HG03575 (cell line): ENCODE measurements around the gene CPNE8.

ENCODE experiments used
- ATAC-seq: cut with Tn5 transposase; IDR thresholded peaks from one replicate; pipeline ENCODE4 v1.9.1; 2021; ENCODE audit not compliant: unreplicated experiment, insufficient number of reproducible peaks, low FRiP score; ENCODE audit errors: extremely low read depth

Gene CPNE8

DNA sequence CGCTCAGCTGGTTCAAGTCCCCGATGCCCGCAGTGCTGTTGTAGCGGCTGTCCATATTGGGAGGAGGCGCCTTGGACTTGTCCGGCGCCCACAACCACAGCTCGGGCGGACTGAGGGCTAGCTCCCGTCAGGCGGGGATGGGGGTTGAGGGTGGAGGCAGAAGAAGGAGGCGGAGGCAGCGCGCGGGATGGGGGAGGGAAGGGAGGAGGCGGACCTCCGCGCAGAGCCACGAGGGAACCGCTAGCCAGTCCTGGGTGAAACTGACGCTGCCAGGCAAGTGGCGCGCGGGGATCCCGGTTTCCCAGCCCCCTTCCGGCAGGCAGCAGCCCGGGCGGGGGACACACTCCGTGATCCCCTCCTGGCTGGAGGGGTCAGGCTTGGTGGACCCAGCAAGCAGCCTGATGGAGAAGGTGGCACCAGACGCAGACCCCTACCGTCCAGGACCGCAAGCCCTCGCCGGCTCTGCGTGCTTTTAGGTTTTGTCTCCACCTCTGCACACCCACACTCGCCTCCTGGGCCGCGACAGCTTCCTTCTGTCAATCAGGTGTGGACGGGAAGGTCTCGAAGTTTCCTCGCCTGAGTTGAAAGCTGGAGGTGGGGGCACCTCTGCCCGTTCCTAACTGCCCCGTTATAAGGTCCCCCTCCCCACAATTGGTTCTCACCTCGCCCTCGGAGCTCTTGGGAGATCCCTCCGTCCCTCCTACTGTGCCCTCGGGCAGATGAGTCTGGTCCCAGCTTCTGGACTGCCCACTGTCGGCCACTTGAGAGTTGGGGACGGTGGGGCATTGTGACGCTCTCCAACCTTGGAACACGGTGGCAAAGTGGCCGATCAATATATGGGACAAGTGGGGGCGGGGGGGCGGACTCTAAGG is at the start of gene CPNE8:
Gene CPNE8 (minus strand): TSS at position 112 of the 872 bp plus-strand sequence. CDS start 57 bp downstream, at position 55.
- peak; percentile 21 for ATAC-seq

DNA sequence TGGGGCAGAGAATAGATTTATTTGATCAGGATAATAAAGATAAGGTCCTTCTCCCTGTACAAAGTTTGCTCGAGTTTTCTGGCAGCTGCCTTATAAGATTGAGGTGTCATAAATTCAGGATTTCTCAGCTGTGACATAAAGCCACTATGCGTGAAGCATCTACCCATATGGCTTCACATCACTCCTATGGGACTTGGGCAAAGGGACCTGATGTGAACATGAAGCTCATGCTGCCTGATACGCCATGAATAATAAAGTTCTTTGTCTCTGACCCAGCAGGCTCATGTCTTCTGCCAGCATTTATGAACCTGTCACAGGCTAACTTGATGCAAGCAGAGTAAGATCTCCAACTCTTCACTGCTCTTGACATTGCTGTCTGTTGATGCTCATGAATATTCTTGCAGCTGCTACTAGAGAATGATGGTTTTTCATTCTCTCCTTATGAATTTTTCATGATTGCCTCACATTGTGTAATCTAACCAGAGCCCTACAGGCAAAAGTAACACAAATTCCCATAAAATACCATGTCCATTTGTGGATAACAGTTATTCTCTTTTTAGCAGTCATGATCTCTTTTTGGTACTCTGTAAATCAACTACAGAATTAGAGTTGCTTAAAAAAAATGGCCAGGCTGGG is 49.0 kb upstream of the CPNE8 start:
- no peak for ATAC-seq

DNA sequence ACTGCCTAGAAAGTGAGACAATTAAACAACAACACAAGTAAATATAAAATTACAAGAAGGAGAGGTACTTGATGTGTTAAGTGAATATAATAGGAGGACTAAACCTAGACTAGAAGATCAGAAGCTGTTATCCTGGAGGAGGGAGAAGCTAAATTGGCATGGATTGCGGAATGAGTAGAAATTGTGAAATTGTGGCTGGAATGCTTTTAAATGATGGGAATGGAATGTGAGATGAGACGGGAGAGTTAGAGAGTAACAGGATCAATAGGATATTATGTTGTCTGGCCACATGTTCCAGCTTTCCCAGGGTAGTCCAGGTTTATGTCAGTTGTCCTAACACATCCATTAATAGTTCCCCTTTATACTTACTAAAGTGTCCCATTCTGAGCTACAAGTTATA is 44.0 kb upstream of the CPNE8 start:
- no peak for ATAC-seq

DNA sequence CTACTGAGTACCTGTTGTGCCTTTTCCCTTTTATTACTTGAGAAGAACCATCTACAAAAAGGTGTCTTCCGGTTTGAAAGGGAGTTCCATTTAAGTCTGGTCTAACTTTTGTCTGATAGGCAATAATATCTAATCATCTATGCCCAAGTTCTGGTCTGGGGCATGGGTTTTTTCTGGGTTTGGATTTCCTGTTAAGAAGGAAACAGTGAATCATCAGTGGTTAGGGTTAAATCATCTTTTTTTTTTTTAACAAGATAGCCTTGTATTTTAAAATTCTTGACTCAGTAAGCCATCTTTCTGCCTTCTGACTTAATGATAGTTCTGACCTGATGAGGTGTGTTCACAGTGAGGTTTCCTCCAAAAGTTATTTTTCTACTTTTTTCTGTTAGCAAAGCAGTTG is 29.3 kb upstream of the CPNE8 start:
- ATAC-seq = no peak

DNA sequence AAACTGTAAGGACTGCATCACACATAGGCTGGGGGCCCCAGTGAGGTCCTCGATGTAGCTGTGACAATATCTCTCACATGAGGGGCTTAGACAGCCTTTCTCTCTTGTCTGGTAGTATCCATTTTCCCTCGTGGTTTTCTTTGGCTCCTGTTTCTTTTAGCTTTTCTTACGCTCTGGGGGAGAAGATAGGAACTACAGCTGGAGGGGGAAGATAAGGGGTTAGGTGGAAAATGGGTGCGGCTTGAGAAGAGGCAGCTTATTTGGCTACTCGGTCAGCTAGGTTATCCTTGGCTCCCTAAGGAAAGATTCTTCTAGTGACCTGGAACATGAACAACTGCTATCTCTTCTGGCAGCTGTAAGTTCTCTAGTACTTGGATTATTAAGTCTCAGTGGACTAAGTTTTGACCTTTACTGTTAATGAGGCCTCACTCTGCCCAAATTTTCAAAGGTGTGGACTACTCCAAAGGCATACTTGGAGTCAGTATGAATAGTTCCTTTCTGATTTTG is 28.7 kb upstream of the CPNE8 start:
- no peak for ATAC-seq

DNA sequence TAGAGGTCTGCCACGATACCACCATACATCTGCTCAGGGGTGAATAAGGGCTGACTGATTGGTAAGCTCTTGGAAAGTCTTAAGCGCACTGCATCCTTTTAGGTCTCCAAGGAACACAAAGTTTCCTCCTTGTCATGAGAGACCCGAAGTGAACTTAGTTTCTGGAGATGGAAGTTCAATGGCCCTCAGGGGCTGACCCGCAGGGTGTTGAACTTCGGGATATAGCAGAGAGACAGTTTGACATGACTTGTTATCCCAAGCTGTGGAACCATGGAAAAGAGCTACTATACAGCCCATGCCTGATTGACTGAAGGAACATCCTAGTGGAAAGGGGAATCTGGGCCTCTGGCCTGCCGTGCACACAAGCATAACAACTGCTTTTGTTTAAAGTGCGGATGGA is 26.9 kb upstream of the CPNE8 start:
- ATAC-seq = no peak

DNA sequence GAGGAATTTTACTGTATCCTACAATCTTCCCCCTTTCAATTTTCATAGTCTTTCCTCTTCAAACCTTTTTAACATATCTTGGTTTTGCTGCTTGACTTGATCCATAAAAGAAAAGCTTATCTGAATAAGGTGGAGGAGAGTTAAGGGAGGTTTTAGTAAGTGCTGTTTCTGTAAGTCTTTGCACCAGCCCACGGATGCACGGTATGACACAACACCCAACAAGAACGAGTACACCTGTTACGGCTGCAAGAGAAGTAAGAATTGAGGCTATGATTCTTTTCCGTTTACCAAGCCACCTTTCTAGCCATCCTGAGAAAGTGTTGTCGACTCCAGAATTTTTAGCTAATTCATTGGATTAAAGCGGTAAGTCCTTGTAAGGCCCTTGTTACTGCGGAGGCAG is 26.1 kb upstream of the CPNE8 start:
- ATAC-seq = no peak

DNA sequence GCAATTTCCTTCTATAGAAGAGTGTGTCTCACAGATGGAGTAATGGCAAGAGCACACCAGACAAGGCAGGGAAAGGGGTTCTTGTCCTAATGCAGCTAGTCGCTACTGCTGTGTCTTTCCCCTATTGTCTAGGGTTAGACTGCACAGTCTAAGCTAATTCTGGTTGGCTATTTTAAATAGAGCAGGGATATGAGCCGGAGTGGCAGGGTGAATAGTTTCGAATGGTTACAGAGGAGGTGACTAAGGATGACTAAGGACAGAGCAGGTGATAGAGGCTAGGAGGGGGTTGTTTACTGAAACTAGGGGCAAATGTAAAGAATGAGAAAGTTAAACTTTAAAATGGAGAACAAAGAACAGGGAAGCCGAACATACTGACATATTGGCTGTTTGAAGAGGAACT is 25.6 kb upstream of the CPNE8 start:
- no peak for ATAC-seq

DNA sequence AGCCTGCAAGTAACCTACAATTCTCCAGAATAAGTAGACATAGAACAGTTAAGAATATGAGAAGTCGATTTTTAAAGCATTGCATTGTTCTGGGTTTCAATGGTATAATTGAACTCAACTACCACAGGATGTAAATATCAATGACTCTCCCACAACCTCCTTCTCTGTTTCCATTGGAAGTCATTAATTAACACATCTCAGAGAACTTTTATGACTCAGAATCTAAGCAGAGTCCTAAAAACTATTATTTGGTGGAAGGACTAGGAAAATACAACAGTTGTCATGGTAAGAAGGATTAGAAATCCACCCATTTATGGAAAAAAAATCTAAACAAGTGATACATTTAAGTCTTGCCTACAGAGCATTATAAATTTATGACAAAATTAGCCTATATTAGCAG is 21.1 kb upstream of the CPNE8 start:
- ATAC-seq = no peak

DNA sequence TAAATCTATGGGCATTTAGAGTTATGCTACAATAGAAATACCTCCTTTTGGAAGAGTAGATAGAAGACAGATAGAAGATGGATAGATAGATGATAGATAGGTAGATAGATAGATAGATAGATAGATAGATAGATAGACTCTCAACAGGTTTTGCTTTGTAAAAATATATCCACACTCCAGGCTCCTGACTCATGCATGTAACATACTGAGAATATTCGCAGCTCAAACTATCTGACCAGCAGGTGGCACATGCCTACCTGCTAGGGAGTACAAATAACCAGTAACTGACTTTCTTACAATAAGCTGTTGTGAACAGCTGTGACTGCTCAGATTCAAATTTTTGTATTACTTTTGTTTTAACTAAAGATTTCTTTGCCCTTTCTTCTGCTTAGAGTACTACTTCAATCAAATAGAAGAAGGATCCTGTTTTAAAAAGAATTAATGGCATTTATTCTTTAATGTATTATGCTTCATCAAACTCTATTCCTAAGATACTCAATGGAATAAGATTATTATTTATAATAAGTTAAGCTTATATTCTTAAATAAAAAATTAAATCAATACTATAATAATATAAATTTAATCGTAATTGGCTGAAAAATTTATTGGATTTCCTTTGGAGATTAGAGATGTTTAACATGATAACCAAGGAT is 15.8 kb upstream of the CPNE8 start:
- ATAC-seq = peak; percentile 95

DNA sequence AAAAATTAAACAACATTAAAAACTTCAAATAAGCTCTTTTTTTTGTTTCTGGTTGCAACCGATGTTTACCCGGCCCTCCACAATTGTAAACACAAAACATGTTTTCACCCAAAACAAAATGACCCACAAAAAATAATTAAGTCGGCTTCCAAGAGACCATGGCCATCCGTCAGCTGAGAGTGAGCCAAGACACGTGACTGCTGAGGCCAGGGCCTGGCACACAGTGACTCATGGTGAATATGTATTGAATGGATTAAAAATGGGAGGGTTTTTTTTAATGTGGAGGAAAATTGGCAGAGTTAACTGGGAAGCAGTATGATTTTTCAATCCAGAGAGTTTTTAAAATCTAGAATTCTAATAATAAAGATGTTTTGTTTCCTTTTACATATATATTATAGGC is 13.8 kb upstream of the CPNE8 start:
- no peak for ATAC-seq

DNA sequence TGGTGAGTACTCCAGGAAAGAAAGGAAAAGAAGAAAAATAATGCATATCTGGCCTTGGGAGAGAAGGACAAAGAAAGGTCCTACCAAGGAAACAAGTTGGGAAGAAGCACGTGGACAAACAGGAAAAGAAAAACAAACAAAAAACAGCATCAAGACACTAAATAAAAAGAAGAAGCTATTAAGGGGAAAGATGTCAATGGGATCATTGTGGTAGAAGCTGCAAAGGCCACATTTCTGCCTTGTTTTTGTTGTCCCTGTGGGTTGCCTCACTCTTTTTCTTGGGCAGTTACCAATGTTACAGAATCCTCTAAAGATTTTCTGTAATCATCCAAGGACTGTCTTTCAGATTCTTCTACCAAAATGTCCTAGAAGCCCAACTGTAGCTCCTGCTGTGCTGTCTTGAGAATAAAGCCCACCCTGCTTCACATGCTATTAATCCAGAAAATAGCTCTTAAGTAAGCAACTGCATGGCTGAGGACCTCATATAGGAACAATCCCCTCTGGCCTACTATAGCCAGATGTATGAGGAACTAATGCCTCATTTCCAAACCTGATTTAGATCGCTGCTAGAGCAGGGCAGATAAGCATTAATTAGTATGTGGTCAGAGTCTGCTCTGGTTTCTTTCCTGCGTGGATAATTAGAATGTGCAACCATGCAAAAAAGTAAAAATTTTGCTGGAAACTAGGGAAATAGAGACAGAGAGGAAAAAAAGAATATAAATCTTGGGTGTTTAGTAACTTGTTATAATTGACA is 10.2 kb upstream of the CPNE8 start:
- ATAC-seq = no peak

DNA sequence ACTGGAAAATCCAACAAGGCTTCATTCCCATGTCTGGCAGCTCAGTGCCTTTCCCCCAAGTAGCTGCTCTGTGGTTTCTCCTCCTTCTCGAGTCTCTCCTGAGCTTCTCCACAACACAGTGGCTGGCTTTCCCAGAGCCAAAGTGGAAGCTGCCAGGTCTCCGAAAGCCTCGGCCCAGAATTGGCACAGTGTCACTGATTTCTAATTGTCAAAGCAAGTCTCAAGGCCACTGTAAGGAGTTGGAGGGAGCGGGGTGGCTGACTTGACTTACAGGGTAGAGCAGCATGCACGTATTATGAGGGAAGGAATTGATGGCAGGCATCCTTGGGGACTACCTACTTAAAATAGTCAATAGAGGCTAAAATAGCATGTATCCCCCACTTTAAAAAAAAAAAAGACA is 6.7 kb upstream of the CPNE8 start:
- ATAC-seq = no peak

DNA sequence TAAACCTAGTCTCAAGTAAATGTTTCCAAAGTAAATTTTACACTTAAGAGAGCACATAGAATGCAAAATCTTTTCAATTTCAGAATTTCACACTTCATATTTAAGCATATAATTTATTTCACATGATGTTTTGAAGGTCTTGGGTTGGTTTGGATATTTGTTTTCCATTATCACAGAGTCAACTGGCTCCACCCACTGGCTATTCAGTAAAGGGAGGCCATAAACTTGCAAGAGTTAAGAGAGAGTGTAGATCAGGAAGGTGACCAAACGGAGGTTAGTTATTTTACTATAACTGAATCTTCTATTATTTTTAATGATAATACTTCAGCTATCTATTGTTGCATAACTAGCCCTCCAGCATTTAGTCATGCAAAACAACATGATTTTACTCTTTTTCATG is 6.2 kb upstream of the CPNE8 start:
- ATAC-seq = no peak

DNA sequence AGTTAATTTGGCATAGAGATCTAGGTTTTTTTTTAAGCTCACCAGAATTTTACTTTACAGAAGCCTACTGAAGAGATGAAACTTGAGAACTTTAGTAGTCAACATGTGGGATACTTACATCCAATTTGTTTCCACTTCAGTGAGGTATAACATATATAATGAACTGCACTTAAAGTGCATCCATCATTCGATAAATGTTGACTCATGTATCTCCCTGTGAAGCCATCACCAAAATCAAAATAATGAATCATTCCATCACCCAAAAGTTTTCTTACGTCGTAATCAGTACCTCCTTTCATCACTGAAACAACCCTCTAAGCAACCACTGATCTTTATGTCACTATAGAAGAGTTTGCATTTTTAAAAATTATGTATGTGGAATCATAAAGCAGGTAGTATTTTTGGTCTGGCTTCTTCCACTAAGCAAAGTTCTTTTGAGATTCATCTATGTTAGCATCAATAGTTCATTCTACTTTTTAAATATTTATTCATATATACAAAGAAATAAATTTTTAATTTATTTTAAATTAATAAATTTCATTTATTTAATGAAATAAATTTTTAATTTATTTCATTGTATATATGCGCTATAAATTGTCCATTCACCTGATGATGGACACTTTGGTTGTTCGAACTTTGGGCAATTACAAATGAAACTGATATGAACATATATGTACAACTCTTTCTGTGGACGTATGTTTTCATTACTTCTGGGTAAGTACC is 2.0 kb upstream of the CPNE8 start:
- ATAC-seq = no peak

DNA sequence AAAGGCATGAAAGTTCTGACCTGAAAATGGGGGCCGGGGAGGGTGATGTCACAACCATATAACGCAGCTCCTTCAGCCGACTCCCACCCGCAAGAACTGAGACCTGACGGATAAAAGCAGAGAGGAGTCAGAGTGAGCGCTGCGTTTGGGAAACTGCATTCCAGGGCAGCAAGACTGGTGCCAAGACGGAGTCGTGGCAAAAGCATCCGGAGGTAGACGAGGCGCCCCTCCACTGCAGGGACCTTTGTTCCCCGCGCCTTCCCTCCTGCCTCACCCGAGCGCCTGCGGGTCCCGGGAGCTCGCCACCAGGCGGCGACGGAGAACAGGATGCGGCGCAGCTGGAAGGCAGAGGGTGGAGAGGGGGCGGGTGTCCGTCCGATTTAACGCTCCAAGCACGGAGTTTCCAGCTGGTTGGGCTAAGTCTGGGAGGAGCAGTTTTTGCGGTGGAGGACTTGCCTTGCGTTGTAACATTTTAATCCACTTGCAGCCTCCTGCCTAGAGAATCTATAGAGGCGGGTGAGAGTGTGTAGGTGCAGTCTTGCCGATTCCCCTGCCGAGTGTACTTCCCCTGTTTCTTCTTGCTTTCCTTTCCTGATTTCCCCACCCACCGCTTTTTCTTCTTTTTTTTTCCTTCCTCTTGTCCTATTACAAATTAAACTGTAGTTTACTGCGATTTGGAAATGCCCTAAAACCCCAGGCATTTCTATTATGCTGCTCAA is 1.2 kb upstream of the CPNE8 start:
- peak; percentile 20 for ATAC-seq

DNA sequence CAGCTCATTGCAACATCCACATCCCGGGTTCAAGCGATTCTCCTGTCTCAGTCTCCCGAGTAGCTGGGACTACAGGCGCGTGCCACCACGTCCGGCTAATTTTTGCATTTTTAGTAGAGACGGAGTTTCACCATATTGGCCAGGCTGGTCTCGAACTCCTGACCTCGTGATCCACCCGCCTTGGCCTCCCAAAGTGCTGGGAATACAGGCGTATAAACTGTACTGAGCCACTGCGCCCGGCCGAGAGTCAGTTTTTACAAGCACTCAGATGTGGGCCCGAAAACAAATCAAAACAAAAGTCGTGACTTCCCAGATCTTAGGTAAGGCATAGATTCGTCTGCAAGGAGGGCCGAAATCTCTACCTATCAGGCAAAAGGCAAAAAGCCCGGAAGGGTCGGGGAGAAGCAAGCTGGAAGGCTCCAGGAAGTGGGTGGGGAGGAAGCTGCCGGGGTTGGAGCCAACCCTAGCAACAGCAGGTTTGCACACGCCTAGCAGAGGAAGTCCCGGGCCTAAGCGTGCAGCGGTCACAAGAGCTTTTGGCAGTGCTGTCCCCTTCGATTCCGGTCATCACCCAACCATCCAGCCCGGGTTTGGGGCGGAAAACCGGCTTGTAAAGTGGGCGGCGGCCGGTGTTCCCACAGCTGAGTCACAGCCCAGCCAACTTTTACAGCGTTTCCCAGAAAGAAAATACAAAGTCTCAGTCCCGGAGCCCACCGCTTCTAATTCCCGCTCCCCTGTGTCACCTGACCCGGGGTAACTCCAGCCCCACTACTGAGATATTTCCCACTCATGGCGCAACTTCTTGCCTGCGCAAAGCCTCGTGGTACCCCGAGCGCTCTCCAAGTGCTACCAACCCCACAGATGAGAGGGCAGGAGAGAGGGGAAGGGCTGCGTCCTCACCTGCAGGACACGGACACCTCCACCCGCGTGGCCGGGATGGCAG is 583 bp downstream of the CPNE8 start:
- peak; percentile 50 for ATAC-seq
